B cell (primary cell): ENCODE data around the gene FAM120A. TPM values are rescaled to one million over a fixed set of nuclear protein-coding genes. Genes with fewer than 3 reads are reported as not detected.
A peak's percentile ranks its signal among the peaks of the same experiment; 100 is the strongest.

Source experiments
- ATAC-seq: fragments of 200-7000 bp; cut with Tn5 transposase; one replicate; pipeline ENCODE4 v1.10.0; 2021; ENCODE audit warnings: low read depth, mild to moderate bottlenecking, moderate number of reproducible peaks, moderate library complexity
- CTCF ChIA-PET: fragments of 350-600 bp; sonication (Branson Sonifier 250); formaldehyde crosslinking; loops from one replicate; lab custom pipeline; 2021; ENCODE audit warnings: antibody characterized with exemption, inconsistent platforms; lab: Charles Lee
- POLR2A ChIA-PET: fragments of 350-600 bp; sonication (Branson Sonifier 250); formaldehyde crosslinking; loops from one replicate; lab custom pipeline; 2021; ENCODE audit warnings: antibody characterized with exemption; lab: Charles Lee
- DNase-seq: peaks from one replicate; pipeline ENCODE4 v3.0.0; 2013
- H2AFZ ChIP-seq: 2 replicates; pipeline ENCODE4 v1.6.1; 2012; ENCODE audit warnings: mild to moderate bottlenecking, low read depth, low read length; ENCODE audit not compliant: insufficient read depth, poor library complexity, severe bottlenecking
- H3K27ac ChIP-seq, 2 donors: 1 replicate in 1 of 2; 2 replicates in 1 of 2; pipeline ENCODE4 v1.5.1; 2012 to 2013; ENCODE audit warnings: low read length in 2 of 2, mild to moderate bottlenecking in 2 of 2, moderate library complexity in 1 of 2
- H3K27me3 ChIP-seq, 4 experiments: fragments of 200-600 bp in 1 of 4; sonication (generic) in 1 of 4; replicated peaks in 1 of 4; 1 replicate in 2 of 4; 2 replicates in 2 of 4; pipeline versions ENCODE4 v1.6.1 to v1.7.0; 2013 to 2016; ENCODE audit warnings: low read length in 3 of 4, mild to moderate bottlenecking in 2 of 4, mixed read lengths in 1 of 4, moderate library complexity in 1 of 4; ENCODE audit not compliant: insufficient read depth in 4 of 4, control insufficient read depth in 3 of 4; ENCODE audit errors: control extremely low read depth in 1 of 4
- H3K36me3 ChIP-seq, 2 experiments: replicated peaks in 1 of 2; 1 replicate in 1 of 2; 2 replicates in 1 of 2; pipeline versions ENCODE4 v1.6.1 to v1.7.1; 2013; ENCODE audit warnings: low read length in 1 of 2; ENCODE audit not compliant: insufficient read depth in 2 of 2, control insufficient read depth in 1 of 2; ENCODE audit errors: control extremely low read depth in 1 of 2, extremely low read depth in 1 of 2
- H3K4me1 ChIP-seq, 2 donors: fragments of 200-600 bp in 1 of 2; sonication (generic) in 1 of 2; 1 replicate in 1 of 2; 2 replicates in 1 of 2; pipeline versions ENCODE4 v1.5.1 to v1.6.1; 2013 to 2017; ENCODE audit warnings: low read length in 2 of 2; ENCODE audit not compliant: control insufficient read depth in 2 of 2, insufficient read depth in 2 of 2
- H3K4me2 ChIP-seq: replicated peaks from 2 replicates; pipeline ENCODE3; 2012; ENCODE audit warnings: mild to moderate bottlenecking, low read depth, low read length; ENCODE audit not compliant: poor library complexity, severe bottlenecking
- H3K4me3 ChIP-seq, 5 experiments: fragments of 200-600 bp in 1 of 5; sonication (generic) in 1 of 5; 1 replicate in 3 of 5; 2 replicates in 2 of 5; pipeline versions ENCODE4 v1.5.1 to v1.7.0; 2011 to 2016; ENCODE audit warnings: low read length in 4 of 5, mild to moderate bottlenecking in 4 of 5, low read depth in 2 of 5, control low read depth in 1 of 5, moderate library complexity in 1 of 5; ENCODE audit not compliant: insufficient read depth in 1 of 5; ENCODE audit errors: control extremely low read depth in 1 of 5, extremely low read depth in 1 of 5
- H3K79me2 ChIP-seq: fragments of 200-600 bp; sonication (generic); one replicate; pipeline ENCODE4 v1.6.0; 2016; ENCODE audit warnings: low read length; ENCODE audit not compliant: control insufficient read depth, insufficient read depth
- H3K9ac ChIP-seq: fragments of 200-600 bp; sonication (generic); 2 replicates; pipeline ENCODE4 v1.6.1; 2017; ENCODE audit warnings: mild to moderate bottlenecking, low read length, moderate library complexity
- H3K9me3 ChIP-seq, 3 donors: one replicate each; pipeline versions ENCODE4 v1.6.1 to v1.7.1; 2013; ENCODE audit warnings: low read length in 2 of 3; ENCODE audit not compliant: control insufficient read depth in 2 of 3, insufficient read depth in 1 of 3; ENCODE audit errors: control extremely low read depth in 1 of 3
- H4K20me1 ChIP-seq: 2 replicates; pipeline ENCODE4 v1.6.0; 2012; ENCODE audit warnings: mild to moderate bottlenecking, low read length; ENCODE audit not compliant: insufficient read depth, control insufficient read depth, poor library complexity, severe bottlenecking
- H3K27ac Mint-ChIP-seq: one replicate; pipeline ENCODE4 v1.8.0; 2021; ENCODE audit warnings: mixed read lengths
- H3K27me3 Mint-ChIP-seq: one replicate; pipeline ENCODE4 v1.8.0; 2021; ENCODE audit warnings: mixed read lengths
- H3K4me1 Mint-ChIP-seq: one replicate; pipeline ENCODE4 v1.8.0; 2021; ENCODE audit warnings: mixed read lengths
- H3K4me3 Mint-ChIP-seq: one replicate; pipeline ENCODE4 v1.8.0; 2021; ENCODE audit warnings: mixed read lengths
- H3K9me3 Mint-ChIP-seq: one replicate; pipeline ENCODE4 v1.8.0; 2022; ENCODE audit warnings: mixed read lengths; ENCODE audit not compliant: insufficient read depth
- EZH2 ChIP-seq: IDR thresholded peaks from 2 replicates; pipeline ENCODE4 v1.6.1; 2012; ENCODE audit warnings: borderline replicate concordance, low read depth, mild to moderate bottlenecking, moderate library complexity, low read length; ENCODE audit not compliant: insufficient read depth, poor library complexity, severe bottlenecking
- WGBS: methylation state at CpG from one replicate; pipeline ENCODE4 v1.1.5; 2013; ENCODE audit warnings: missing lambda C conversion rate; ENCODE audit not compliant: insufficient coverage; 5-methylcytosine and 5-hydroxymethylcytosine counted together
- intact Hi-C: fragments of 100-400 bp; cut with micrococcal nuclease; formaldehyde crosslinking; loops from one replicate; pipeline ENCODE4 v1.10.0; 2022
- polyA plus RNA-seq: library from polyadenylated mRNA; depleted of rRNA; stranded (reverse); fragments of >200 nt; gene quantifications from 2 replicates; pipeline ENCODE4 v1.2.3, GENCODE V29; 2012
- total RNA-seq, 2 donors: library from RNA; stranded (reverse); fragments of 120-200 nt in 1 of 2; gene quantifications; 1 replicate in 1 of 2; 2 replicates in 1 of 2; pipeline versions ENCODE4 v1.2.3 to v1.2.4, GENCODE V29; 2013 to 2022
- TF ChIP-seq, protein P1 (sequence below): fragments of 200-600 bp; IDR thresholded peaks from one replicate; pipeline ENCODE4 v1.8.0; 2022; ENCODE audit warnings: antibody characterized with exemption, mild to moderate bottlenecking

Gene FAM120A
- total and polyA plus RNA-seq, 2 donors (not counting 1 experiment from before 2014, with no cell fraction given): 48.4 to 105 TPM

DNA sequence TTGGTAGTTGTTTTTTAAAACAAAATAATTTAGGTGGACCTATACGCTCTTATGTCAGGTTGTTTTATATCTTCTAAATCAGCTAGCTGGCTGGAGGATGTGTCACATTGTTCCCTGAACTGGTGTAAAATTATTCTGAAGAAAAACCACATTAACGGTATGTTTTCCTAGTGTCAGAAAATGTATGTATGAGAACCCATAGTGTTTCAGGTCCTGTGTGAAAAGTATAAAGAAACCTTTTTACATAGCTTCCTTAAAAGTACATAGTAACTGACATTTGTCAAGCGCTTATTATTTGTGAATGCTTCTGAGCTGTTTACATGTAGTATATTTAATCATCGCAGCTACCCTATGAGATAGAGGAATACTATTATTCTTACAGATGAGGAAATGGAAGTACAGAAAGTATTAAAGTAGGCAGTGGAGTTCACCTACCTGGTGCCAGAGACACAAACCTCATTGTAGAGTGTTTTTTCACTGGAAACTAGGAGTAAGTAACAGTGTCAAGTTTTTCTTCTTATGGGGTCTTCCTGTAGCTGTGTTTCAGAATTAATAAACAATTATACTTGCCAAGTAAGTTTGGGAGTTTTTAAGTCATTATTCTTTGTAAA is 12.3 kb downstream of the FAM120A start:
- 20% methylated on average over 1 of the region's 4 CpGs for WGBS
- intact Hi-C loops: loop anchor here (1.0 kb wide), 1 partner anchor 10 kb away; the partner anchor contains the start of gene FAM120AOS
- H3K9me3 Mint-ChIP-seq: no peaks in the 10 kb centered on the region
- Histone ChIP-seq H3K4me1 (peaks cover 57 to 64% of the 10 kb centered on the region in 2 donors), H4K20me1 (no peaks in the 10 kb centered on the region), H3K36me3 (no peaks in the 10 kb centered on the region), H2AFZ (peak overlapping the region; percentile 80), H3K27me3 (no peaks in the 10 kb centered on the region), H3K9me3 (no peaks in the 10 kb centered on the region), H3K4me2 (peak overlapping the region; percentile 67), H3K9ac (peak overlapping the region; percentile 34), H3K4me3 (peak overlapping the region in 1 of 5 experiments; percentile 37), H3K27ac (peak overlapping the region; percentile 67 to 85), H3K79me2 (peaks cover 100% of the 10 kb centered on the region)
- TF ChIP-seq EZH2: no peak
- TF ChIP-seq, protein P1, sequence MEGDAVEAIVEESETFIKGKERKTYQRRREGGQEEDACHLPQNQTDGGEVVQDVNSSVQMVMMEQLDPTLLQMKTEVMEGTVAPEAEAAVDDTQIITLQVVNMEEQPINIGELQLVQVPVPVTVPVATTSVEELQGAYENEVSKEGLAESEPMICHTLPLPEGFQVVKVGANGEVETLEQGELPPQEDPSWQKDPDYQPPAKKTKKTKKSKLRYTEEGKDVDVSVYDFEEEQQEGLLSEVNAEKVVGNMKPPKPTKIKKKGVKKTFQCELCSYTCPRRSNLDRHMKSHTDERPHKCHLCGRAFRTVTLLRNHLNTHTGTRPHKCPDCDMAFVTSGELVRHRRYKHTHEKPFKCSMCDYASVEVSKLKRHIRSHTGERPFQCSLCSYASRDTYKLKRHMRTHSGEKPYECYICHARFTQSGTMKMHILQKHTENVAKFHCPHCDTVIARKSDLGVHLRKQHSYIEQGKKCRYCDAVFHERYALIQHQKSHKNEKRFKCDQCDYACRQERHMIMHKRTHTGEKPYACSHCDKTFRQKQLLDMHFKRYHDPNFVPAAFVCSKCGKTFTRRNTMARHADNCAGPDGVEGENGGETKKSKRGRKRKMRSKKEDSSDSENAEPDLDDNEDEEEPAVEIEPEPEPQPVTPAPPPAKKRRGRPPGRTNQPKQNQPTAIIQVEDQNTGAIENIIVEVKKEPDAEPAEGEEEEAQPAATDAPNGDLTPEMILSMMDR: no peak
- no peaks in the 10 kb centered on the region for H3K27me3 Mint-ChIP-seq
- peak overlapping the region; percentile 91 for H3K27ac Mint-ChIP-seq
- peaks cover 81% of the 10 kb centered on the region for H3K4me1 Mint-ChIP-seq
- H3K4me3 Mint-ChIP-seq: peak overlapping the region; percentile 70
- ATAC-seq (peak; percentile 29), DNase-seq (peak; percentile 36)
- POLR2A ChIA-PET: interaction anchor here (0.6 to 2.7 kb wide), 3 partner anchors 11 to 357 kb away, joined by 3 to 24 read pairs (median 4); partner anchors contain the start of genes FAM120A and FAM120AOS
- CTCF ChIA-PET: interaction anchor here (0.6 to 2.8 kb wide), 8 partner anchors 10 to 357 kb away, joined by 3 to 15 read pairs (median 3); partner anchors contain the start of gene FAM120AOS

DNA sequence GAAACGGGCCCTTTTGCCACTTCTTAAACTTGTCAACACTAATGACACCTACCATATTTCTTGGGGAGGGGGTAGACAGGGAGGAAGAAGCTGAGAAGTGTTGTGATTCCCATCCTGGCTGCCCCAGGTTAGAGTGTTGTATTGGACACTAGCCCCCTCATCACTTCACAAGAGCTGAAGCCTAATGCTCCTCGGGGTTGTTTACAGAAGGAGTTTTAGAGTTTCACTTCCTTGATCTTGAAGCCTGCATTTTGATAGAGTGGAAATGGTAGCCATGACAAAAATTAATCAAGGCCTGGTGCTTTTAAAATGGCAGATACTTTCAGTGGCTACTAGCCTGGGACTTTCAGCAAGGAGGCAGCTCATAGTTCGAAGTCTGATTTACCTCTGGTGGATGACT is 12.9 kb downstream of the FAM120A start:
- ChIA-PET CTCF (interaction anchor here (0.6 to 2.8 kb wide), 7 partner anchors 11 to 357 kb away, joined by 3 to 15 read pairs (median 3); partner anchors contain the start of gene FAM120AOS), POLR2A (interaction anchor here (2.7 kb wide), 1 partner anchor 12 kb away, joined by 24 read pairs; the partner anchor contains the start of genes FAM120A and FAM120AOS)
- peak overlapping the region; percentile 34 for H3K9ac ChIP-seq
- TF ChIP-seq EZH2: no peak
- TF ChIP-seq, protein P1: no peak
- H3K27ac Mint-ChIP-seq: peak overlapping the region; percentile 91
- H3K27me3 ChIP-seq: no peaks in the 10 kb centered on the region
- peak overlapping the region; percentile 67 to 85 for H3K27ac ChIP-seq
- DNase-seq (peak; percentile 77), ATAC-seq (peak; percentile 88)
- peak overlapping the region; percentile 80 for H2AFZ ChIP-seq
- peak overlapping the region in 2 of 5 experiments; percentile 5 to 37 for H3K4me3 ChIP-seq
- no peaks in the 10 kb centered on the region for H3K27me3 Mint-ChIP-seq
- no peaks in the 10 kb centered on the region for H3K9me3 ChIP-seq
- 100% methylated on average over 1 of the region's 3 CpGs for WGBS
- H4K20me1 ChIP-seq: no peaks in the 10 kb centered on the region
- H3K4me1 Mint-ChIP-seq: peaks cover 82% of the 10 kb centered on the region
- H3K79me2 ChIP-seq: peaks cover 100% of the 10 kb centered on the region
- H3K36me3 ChIP-seq: no peaks in the 10 kb centered on the region
- peak overlapping the region; percentile 70 for H3K4me3 Mint-ChIP-seq
- H3K9me3 Mint-ChIP-seq: no peaks in the 10 kb centered on the region
- intact Hi-C loops: loop anchor here (1.0 kb wide), 1 partner anchor 11 kb away; the partner anchor contains the start of gene FAM120AOS
- peaks cover 61 to 63% of the 10 kb centered on the region in 2 donors for H3K4me1 ChIP-seq
- H3K4me2 ChIP-seq: peak overlapping the region; percentile 67
